Astrocyte of the cerebellum (primary cell): Measurements from ENCODE around the gene ATF3.

Source experiments
- DNase-seq: peaks from one replicate; pipeline ENCODE4 v3.0.0-alpha.2; 2011; ENCODE audit warnings: low read depth
- H3K4me3 ChIP-seq: 2 replicates; pipeline ENCODE4 v1.5.1; 2011; ENCODE audit warnings: mild to moderate bottlenecking, low read depth, low read length, moderate library complexity
- in situ Hi-C: cut with HindIII; loops from 2 replicates; pipeline ENCODE4 v1.10.0; 2017; ENCODE audit warnings: low sequenced_read_pairs
- TF ChIP-seq, protein P1 (sequence below): IDR thresholded peaks from 2 replicates; pipeline ENCODE4 v1.5.1; 2012; ENCODE audit warnings: low read length, low read depth, moderate library complexity, mild to moderate bottlenecking; ENCODE audit errors: missing control alignments

ATF3 gene

DNA sequence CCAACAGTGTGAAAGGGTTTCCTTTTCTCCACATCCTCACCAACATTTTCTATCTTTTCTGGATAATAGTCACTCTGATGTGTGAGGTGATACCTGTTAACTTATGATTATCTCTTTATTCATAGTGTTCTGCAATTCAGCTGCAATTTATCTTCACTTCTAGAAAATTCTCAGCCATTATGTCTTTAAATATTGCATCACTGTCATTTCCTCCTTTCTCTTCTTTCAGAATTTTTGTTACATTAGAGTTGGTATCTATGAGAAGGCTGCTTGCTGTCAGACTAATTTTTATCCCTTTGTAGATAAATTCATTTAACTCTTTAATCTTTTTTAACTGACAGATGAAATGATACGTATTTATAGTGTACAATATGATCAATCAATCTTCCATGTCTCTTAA lies 30.5 kb upstream of the ATF3 start:
- H3K4me3 ChIP-seq: no peak overlapping the region
- in situ Hi-C loops: no loop called here
- TF ChIP-seq, protein P1, sequence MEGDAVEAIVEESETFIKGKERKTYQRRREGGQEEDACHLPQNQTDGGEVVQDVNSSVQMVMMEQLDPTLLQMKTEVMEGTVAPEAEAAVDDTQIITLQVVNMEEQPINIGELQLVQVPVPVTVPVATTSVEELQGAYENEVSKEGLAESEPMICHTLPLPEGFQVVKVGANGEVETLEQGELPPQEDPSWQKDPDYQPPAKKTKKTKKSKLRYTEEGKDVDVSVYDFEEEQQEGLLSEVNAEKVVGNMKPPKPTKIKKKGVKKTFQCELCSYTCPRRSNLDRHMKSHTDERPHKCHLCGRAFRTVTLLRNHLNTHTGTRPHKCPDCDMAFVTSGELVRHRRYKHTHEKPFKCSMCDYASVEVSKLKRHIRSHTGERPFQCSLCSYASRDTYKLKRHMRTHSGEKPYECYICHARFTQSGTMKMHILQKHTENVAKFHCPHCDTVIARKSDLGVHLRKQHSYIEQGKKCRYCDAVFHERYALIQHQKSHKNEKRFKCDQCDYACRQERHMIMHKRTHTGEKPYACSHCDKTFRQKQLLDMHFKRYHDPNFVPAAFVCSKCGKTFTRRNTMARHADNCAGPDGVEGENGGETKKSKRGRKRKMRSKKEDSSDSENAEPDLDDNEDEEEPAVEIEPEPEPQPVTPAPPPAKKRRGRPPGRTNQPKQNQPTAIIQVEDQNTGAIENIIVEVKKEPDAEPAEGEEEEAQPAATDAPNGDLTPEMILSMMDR: no peak
- no peak for DNase-seq

DNA sequence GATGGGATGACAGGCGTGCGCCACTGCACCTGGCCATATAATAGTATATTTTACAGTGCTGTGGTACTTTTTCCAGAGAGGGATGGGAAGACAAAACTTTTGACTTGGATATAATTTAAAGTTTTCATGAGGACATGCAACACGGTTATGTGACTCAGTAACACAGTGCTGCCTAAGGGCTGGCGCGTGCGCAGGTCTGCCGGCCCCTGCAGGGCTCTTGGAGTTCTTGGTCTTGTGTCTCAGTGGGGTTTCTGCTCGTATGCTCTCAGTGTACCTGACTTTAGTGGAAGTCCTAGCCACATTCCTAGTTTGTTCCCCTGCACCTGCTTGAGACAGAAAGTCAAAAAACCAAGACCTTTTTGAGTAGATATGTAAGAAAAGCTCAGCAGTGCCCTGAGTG lies 27.5 kb upstream of the ATF3 start:
- in situ Hi-C loops: no loop called here

GRCh38 chr1:212582291-212582690 lies 26.3 kb upstream of the ATF3 start:
- TF ChIP-seq, protein P1: no peak
- no peak overlapping the region for H3K4me3 ChIP-seq
- DNase-seq: no peak
- in situ Hi-C loops: no loop called here

More for the DNA sequence above, 27.5 kb upstream of the ATF3 start:
- DNase-seq: no peak
- H3K4me3 ChIP-seq: no peak overlapping the region
- TF ChIP-seq, protein P1: no peak

DNA sequence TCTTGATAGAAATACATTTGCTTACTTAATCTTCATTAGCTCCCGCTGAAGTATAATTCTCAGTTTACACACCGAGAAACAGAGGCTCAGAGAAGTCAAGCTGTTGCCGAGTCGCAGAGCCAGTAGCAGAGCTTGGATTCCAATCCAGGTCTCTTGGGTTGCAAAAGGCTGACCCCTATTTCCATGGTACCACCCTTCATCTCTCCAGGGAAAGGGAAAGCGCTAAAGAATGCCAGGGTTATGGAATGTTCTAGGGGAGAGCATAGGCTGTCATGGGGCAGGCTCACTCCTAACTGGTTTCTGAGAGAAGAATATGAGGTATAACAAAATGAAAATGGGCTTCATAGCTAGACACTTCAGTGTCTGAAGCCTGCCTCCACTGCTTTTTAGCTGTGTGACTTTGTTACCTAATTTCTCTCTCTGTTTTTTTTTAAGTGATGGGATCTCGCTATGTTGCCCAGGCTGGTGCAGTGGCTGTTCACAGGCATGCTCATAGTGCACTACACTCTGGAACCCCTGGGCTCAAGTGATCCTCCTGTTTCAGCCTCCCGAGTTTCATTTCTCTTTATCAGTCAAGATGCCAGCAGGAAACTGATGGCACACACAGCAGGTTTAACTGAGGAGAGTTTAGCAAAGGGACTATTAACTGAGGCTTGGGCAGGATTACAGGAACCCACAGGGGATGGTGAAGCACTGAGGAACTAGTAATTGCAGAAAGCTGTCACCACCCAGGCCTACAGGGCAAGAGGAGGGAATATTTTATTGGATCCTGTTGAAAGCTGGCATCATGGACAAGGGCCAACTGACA lies 25.5 kb upstream of the ATF3 start:
- in situ Hi-C loops: no loop called here
- H3K4me3 ChIP-seq: no peak overlapping the region
- TF ChIP-seq, protein P1: no peak
- no peak for DNase-seq

DNA sequence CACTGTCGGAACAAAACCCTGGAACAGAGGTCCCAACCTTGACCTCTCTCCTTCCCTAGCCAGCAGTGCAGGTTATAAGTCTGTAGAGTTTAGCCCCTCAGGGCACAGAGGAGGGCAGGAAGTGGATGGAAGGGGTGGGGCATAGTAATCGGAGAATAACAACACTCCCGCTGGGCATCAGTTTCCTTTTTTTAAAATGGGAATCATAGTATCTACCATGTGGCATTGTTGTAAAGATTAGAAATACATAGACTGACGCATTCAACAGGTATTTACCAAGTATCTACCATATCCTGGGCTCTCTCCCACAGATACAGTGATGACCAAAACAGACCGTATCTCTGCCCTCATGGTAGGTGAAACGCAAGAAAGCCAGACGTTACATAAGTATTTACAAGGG lies 24.9 kb upstream of the ATF3 start:
- TF ChIP-seq, protein P1: no peak
- no peak for DNase-seq
- in situ Hi-C loops: no loop called here
- H3K4me3 ChIP-seq: no peak overlapping the region

- no peak for DNase-seq
- no peak overlapping the region for H3K4me3 ChIP-seq
- TF ChIP-seq, protein P1: no peak
- in situ Hi-C loops: no loop called here
These were observed 24.3 kb upstream of the ATF3 start for GRCh38 chr1:212584092-212584886.
